Ascending aorta (tissue), 2 donors: ENCODE data around the gene SPESP1. TPM values are rescaled to one million over a fixed set of nuclear protein-coding genes. Genes with fewer than 3 reads are reported as not detected.

ENCODE experiments used
- DNase-seq, 2 donors: peaks; one replicate each; pipeline ENCODE4 v3.0.0-alpha.2; 2019; ENCODE audit warnings: low spot score in 2 of 2
- H3K27ac ChIP-seq, 2 donors: fragments of 200-600 bp; sonication (generic); one replicate each; pipeline ENCODE4 v1.5.1; 2016 to 2017; ENCODE audit warnings: mild to moderate bottlenecking in 1 of 2
- H3K27me3 ChIP-seq: fragments of 200-600 bp; sonication (generic); one replicate; pipeline ENCODE4 v1.5.1; 2017
- H3K36me3 ChIP-seq, 2 donors: fragments of 200-600 bp; sonication (generic); one replicate each; pipeline ENCODE4 v1.5.1; 2016
- H3K4me1 ChIP-seq, 2 donors: fragments of 200-600 bp; sonication (generic); one replicate each; pipeline ENCODE4 v1.5.1; 2016 to 2017; ENCODE audit warnings: mild to moderate bottlenecking in 1 of 2
- H3K4me3 ChIP-seq, 2 donors: fragments of 200-600 bp; sonication (generic); one replicate each; pipeline ENCODE4 v1.5.1; 2016 to 2017; ENCODE audit warnings: mild to moderate bottlenecking in 1 of 2
- H3K9me3 ChIP-seq, 2 donors: fragments of 200-600 bp; sonication (generic); one replicate each; pipeline ENCODE4 v1.5.1; 2016
- CTCF ChIP-seq, 3 experiments: fragments of 200-600 bp in 2 of 3; fragments of 450-650 bp in 1 of 3; sonication (generic) in 2 of 3; IDR thresholded peaks; one replicate each; pipeline ENCODE4 v1.5.1; 2016 to 2019; ENCODE audit warnings: antibody characterized with exemption in 3 of 3, mild to moderate bottlenecking in 1 of 3, moderate library complexity in 1 of 3
- intact Hi-C: fragments of 100-400 bp; cut with DNase I; formaldehyde crosslinking; loops from one replicate; pipeline ENCODE4 v1.15.1; 2023
- total RNA-seq: library from RNA; depleted of rRNA; stranded (reverse); fragments of >200 nt; gene quantifications from one replicate; pipeline ENCODE4 v1.1.0, GENCODE V29; 2016

SPESP1 gene
- total RNA-seq, 1 donor from 2014 or later, result 6.1 TPM

GRCh38 chr15:68894208-68894607, 36.1 kb upstream of the SPESP1 start:
- Histone ChIP-seq H3K27me3 (no peaks in the 10 kb centered on the region), H3K9me3 (no peaks in the 10 kb centered on the region), H3K4me3 (no peak overlapping the region), H3K36me3 (no peaks in the 10 kb centered on the region), H3K4me1 (no peaks in the 10 kb centered on the region), H3K27ac (no peak overlapping the region)
- intact Hi-C loops, result no loop called here
- no peak for TF ChIP-seq CTCF (IDR thresholded peaks at IDR 0.05)
- DNase-seq, result no peak

- Histone ChIP-seq H3K36me3 (no peaks in the 10 kb centered on the region), H3K27ac (no peak overlapping the region), H3K9me3 (no peaks in the 10 kb centered on the region), H3K4me3 (no peak overlapping the region), H3K4me1 (no peaks in the 10 kb centered on the region), H3K27me3 (no peaks in the 10 kb centered on the region)
- intact Hi-C loops, result no loop called here
- no peak for TF ChIP-seq CTCF (IDR thresholded peaks at IDR 0.05)
- DNase-seq, result no peak
Observed at GRCh38 chr15:68896178-68896577, 34.1 kb upstream of the SPESP1 start.

- TF ChIP-seq CTCF (IDR thresholded peaks at IDR 0.05), result no peak
- H3K27me3 ChIP-seq, result no peaks in the 10 kb centered on the region
- no peaks in the 10 kb centered on the region for H3K9me3 ChIP-seq
- no peaks in the 10 kb centered on the region for H3K36me3 ChIP-seq
- H3K4me3 ChIP-seq, result no peak overlapping the region
- H3K27ac ChIP-seq, result no peak overlapping the region
- intact Hi-C loops, result no loop called here
- DNase-seq, result no peak
- H3K4me1 ChIP-seq, result no peaks in the 10 kb centered on the region
Observed at GRCh38 chr15:68897016-68897415, 33.3 kb upstream of the SPESP1 start.

GRCh38 chr15:68900027-68900426, 30.3 kb upstream of the SPESP1 start:
- Histone ChIP-seq H3K4me1 (no peaks in the 10 kb centered on the region), H3K27ac (no peak overlapping the region), H3K36me3 (no peaks in the 10 kb centered on the region), H3K9me3 (no peaks in the 10 kb centered on the region), H3K27me3 (no peaks in the 10 kb centered on the region), H3K4me3 (no peak overlapping the region)
- DNase-seq, result no peak
- no peak for TF ChIP-seq CTCF (IDR thresholded peaks at IDR 0.05)
- intact Hi-C loops, result no loop called here

GRCh38 chr15:68907396-68907923, 22.9 kb upstream of the SPESP1 start:
- Histone ChIP-seq H3K36me3 (no peaks in the 10 kb centered on the region), H3K27ac (no peak overlapping the region), H3K9me3 (no peaks in the 10 kb centered on the region), H3K4me3 (no peak overlapping the region), H3K27me3 (no peaks in the 10 kb centered on the region), H3K4me1 (no peaks in the 10 kb centered on the region)
- TF ChIP-seq CTCF (IDR thresholded peaks at IDR 0.05), result no peak
- intact Hi-C loops, result no loop called here
- DNase-seq, result no peak

- H3K27ac ChIP-seq, result no peak overlapping the region
- H3K36me3 ChIP-seq, result no peaks in the 10 kb centered on the region
- intact Hi-C loops, result no loop called here
- no peak for DNase-seq
- no peaks in the 10 kb centered on the region for H3K4me1 ChIP-seq
- H3K27me3 ChIP-seq, result no peaks in the 10 kb centered on the region
- no peaks in the 10 kb centered on the region for H3K9me3 ChIP-seq
- TF ChIP-seq CTCF (IDR thresholded peaks at IDR 0.05), result no peak
- H3K4me3 ChIP-seq, result no peak overlapping the region
Observed at GRCh38 chr15:68909601-68910100, 20.7 kb upstream of the SPESP1 start.
